T1000 (cell line): ENCODE measurements around the gene SSB.
"Not testable (repeated sequence)": the region's sequence is repeated elsewhere in the genome, so short reads cannot be mapped to it uniquely, and the experiment has no call there.

Source experiments
- DNase-seq: peaks from one replicate; lab custom pipeline; 2025; ENCODE audit warnings: mixed read lengths; lab: John Stamatoyannopoulos, UW

Gene SSB

GRCh38 chr2:169828141-169828811 is 29.6 kb downstream of the SSB start:
- no peak for DNase-seq

- no peak for DNase-seq
These were observed 35.7 kb downstream of the SSB start for GRCh38 chr2:169834401-169834800.

DNA sequence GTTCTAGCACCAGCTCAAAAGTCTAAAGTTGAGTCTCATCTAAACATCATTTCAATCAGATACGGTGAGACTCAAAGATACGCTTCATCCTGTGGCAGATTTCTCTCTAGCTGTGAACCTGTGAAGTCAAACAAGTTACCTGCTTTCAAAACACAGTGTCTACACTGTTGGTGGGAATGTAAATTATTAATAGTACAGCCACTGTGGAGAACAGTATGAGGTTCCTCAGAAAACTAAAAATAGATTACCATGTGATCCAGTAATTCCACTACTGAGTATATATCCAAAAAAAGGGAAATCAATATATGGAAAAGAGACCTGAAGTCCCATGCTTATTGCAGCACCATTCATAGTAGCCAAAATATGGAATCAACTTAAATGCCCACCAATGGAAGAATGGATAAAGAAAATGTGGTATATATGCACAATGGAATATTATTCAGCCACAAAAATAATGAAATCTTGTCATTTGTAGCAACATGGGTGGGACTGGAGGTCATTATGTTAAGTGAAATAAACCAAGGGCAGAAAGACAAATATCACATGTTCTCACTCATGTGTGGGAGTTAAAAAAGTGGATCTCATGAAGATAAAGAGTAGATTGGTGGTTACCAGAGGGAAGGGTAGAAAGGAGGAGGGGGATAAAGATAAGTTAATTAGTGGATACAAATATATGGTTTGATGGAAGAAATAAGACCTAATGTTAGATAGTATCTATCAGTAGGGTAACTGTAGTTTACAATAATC is 40.2 kb downstream of the SSB start:
- no peak for DNase-seq

DNA sequence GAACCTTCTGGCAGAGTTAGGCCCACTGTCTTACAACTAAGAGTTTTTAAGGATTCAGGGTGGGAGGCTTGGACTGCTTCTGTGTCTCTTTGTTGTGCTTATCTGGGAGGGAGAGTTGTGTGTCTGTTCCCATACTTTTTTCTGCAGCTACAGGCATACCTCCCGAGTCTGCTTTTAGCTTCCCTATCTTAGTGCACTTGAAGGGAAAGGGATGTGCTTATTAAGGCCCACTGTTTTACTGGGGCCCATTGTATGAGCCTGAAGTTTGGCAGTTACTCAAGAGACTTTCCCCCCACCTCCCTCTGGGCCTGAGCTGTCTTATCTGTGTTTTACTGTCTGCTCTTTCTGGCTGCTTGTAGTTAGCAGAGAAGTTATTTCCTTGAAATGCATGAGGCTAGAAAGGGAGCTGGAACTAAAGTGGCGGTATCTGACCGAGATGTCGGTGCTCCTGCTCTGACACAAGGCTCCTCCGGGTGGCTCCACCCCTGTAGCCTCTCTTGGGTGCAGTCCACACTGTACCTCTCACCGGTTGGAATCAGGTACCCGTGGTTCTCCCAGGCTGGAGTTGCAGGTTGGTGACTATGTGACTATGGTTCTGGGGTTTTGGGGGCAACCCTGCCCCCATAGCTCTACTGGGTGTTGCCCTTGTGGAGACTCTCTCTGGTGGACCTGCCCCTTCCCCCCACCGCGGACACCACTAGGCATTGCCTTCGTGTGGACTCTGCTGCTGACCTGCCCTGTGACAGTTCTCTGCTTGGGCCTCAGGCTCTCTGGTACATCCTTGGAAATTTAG is 41.5 kb downstream of the SSB start:
- no peak for DNase-seq

DNA sequence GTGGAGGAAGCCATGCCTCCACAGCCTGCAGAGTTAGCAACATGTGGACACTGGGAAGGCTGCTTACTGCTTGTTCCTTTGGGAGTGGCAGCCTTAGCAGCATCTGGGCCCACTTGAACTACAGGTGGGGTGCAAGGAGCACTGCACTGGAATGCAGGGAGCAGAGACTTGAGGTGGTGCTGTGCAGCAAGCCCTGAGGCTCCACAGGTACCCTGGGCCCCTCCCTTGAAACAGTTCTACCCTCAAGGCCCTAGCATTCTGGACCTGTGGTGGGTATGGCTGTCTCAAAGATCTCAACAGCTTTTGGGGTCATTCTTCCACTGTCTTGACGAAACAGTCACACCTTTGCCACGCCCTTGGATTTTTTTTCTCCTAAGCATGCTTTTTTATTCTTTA is 42.1 kb downstream of the SSB start:
- no peak for DNase-seq

DNA sequence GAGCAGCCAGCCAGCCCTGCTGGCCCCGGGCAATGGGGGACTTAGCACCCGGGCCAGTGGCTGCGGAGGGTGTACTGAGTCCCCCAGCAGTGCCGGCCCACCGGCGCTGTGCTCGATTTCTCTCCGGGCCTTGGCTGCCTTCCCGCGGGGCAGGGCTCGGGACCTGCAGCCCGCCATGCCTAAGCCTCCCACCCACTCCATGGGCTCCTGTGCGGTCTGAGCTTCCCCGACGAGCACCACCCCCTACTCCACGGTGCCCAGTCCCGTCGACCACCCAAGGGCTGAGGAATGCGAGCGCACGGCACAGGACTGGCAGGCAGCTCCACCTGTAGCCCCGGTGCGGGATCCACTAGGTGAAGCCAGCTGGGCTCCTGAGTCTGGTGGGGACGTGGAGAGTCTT is 43.0 kb downstream of the SSB start:
- DNase-seq, result not testable (repeated sequence)

GRCh38 chr2:169845016-169845415 is 46.3 kb downstream of the SSB start:
- no peak for DNase-seq

GRCh38 chr2:169848959-169849693 is 50.5 kb downstream of the SSB start:
- DNase-seq, result not testable (repeated sequence)

DNA sequence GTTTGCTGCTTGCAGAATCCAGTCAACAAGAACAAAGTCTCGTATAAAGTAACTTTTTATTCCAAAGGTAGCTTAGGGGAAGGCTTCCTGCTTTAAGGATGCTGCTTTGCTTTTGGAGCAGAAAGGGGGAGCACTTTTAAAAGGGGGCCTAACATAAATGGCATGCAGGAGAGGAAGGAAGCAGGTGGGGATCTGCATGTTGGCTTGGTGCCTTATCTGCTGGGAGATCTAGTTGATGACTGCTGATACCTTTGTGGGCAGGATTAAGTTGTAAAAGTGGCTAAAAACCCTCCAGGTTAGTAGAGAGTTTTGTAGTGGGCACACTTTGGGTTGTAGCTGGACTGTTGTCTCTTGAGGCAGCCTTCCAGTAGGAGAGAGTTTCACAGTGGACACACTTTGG is 51.0 kb downstream of the SSB start:
- no peak for DNase-seq

DNA sequence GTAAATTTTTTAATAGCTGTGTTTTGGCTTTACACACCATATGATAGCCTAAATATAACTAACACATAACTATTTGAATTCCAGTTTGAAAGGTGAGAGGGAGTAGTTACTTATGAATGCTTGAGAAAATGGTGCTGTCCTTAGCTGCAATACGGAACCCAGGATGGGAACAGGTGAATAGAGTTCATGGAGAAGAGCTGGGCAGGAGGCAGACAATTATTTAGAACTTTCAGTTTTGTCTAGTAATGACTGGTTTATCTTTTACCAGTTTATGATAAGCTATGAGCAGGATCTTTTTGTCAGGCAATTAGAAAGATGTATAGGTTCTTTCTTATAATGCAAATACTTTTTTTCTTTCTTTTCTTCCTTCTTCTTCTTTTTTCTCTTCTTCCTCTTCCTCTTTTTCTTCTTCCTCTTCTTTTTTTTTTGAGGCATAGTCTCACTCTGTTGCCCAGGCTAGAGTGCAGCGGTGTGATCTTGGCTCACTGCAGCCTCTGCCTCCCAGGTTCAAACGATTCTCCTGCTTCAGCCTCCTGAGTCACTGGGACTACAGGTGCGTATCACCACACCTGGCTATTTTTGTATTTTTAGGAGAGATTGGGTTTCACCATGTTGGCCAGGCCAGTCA is 54.5 kb downstream of the SSB start:
- no peak for DNase-seq

DNA sequence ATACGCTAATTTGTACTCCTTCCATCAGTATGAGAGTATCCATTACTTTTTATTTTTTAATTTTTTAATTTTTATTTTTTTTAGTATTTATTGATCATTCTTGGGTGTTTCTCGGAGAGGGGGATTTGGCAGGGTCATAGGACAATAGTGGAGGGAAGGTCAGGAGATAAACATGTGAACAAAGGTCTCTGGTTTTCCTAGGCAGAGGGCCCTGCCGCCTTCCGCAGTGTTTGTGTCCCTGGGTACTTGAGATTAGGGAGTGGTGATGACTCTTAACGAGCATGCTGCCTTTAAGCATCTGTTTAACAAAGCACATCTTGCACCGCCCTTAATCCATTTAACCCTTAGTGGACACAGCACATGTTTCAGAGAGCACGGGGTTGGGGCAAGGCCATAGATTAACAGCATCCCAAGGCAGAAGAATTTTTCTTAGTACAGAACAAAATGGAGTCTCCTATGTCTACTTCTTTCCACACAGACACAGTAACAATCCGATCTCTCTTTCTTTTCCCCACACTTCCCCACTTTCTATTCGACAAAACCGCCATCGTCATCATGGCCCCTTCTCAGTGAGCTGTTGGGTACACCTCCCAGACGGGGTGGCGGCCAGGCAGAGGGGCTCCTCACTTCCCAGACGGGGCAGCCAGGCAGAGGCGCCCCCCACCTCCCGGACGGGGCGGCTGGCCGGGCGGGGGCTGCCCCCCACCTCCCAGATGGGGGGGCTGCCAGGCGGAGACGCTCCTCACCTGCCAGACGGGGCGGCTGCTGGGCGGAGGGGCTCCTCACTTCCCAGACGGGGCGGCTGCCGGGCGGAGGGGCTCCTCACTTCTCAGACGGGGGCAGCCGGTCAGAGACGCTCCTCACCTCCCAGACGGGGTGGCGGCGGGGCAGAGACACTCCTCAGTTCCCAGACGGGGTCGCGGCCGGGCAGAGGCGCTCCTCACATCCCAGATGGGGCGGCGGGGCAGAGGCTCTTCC is 56.9 kb downstream of the SSB start:
- not testable (repeated sequence) for DNase-seq

DNA sequence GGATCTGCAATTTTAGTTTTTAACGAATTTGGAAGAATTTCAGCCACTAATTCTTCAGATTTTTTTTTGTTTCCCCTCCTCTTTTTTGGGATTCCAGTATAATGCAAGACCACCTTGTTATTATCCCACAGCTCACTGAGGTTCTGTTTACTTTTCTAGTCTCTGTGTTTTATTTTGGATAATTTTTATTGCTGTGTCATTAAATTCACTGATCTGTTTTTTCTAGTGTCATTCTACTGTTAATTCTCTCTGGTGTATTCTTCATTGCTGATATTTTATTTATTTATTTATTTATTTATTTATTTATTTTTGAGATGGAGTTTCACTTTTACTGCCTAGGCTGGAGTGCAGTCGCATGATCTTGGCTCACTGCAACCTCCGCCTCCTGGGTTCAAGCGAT is 60.8 kb downstream of the SSB start:
- no peak for DNase-seq

GRCh38 chr2:169860149-169860548 is 61.5 kb downstream of the SSB start:
- DNase-seq, result no peak
